ENCODE data around the gene FXYD4. TPM values are rescaled to one million over a fixed set of nuclear protein-coding genes. Genes with fewer than 3 reads are reported as not detected.
"Not testable (repeated sequence)": the region's sequence is repeated elsewhere in the genome, so short reads cannot be mapped to it uniquely, and the experiment has no call there.

The FXYD4 gene
- total RNA-seq, 1 donor from 2014 or later = not detected

GRCh38 chr10:43410345-43410744, 38.9 kb downstream of the FXYD4 start:
- Mint-ChIP-seq H3K4me3 (peak overlapping the region; percentile 96), H3K36me3 (ENCODE audit: low read depth) (peaks cover 27% of the 10 kb centered on the region), H3K4me1 (peaks cover 16% of the 10 kb centered on the region), H3K27me3 (no peaks in the 10 kb centered on the region), H3K9me3 (no peaks in the 10 kb centered on the region), H3K27ac (peak overlapping the region; percentile 99)
- DNase-seq = no peak
- intact Hi-C loops (cut with micrococcal nuclease) = no loop called here

- Mint-ChIP-seq H3K4me3 (no peak overlapping the region), H3K9me3 (no peaks in the 10 kb centered on the region), H3K27me3 (no peaks in the 10 kb centered on the region), H3K36me3 (ENCODE audit: low read depth) (peaks cover 16% of the 10 kb centered on the region), H3K27ac (no peak overlapping the region), H3K4me1 (peaks cover 16% of the 10 kb centered on the region)
- no peak for DNase-seq
- intact Hi-C loops (cut with micrococcal nuclease) = no loop called here
Measured at GRCh38 chr10:43411536-43411935, 40.1 kb downstream of the FXYD4 start.

GRCh38 chr10:43415544-43415943, 44.1 kb downstream of the FXYD4 start:
- Mint-ChIP-seq H3K4me3 (no peak overlapping the region), H3K36me3 (ENCODE audit: low read depth) (no peaks in the 10 kb centered on the region), H3K9me3 (no peaks in the 10 kb centered on the region), H3K27me3 (no peaks in the 10 kb centered on the region), H3K27ac (no peak overlapping the region), H3K4me1 (peaks cover 23% of the 10 kb centered on the region)
- intact Hi-C loops (cut with micrococcal nuclease) = no loop called here
- DNase-seq = no peak

- Mint-ChIP-seq H3K4me1 (peaks cover 34% of the 10 kb centered on the region), H3K9me3 (no peaks in the 10 kb centered on the region), H3K27me3 (no peaks in the 10 kb centered on the region), H3K36me3 (ENCODE audit: low read depth) (no peaks in the 10 kb centered on the region), H3K27ac (peak overlapping the region; percentile 89), H3K4me3 (peak overlapping the region; percentile 54)
- intact Hi-C loops (cut with micrococcal nuclease) = no loop called here
- peak; percentile 82 for DNase-seq
Measured at GRCh38 chr10:43417950-43418768, 46.7 kb downstream of the FXYD4 start.

GRCh38 chr10:43419997-43420368, 48.5 kb downstream of the FXYD4 start:
- intact Hi-C loops (cut with micrococcal nuclease) = loop anchor here (1.0 kb wide), 3 partner anchors 11 to 23 kb away; partner anchors contain the start of gene HNRNPF

GRCh38 chr10:43420369-43421200, 49.1 kb downstream of the FXYD4 start:
- peak overlapping the region; percentile 88 for H3K4me3 Mint-ChIP-seq
- DNase-seq = peak; percentile 95
- no peaks in the 10 kb centered on the region for H3K27me3 Mint-ChIP-seq
- peaks cover 36% of the 10 kb centered on the region for H3K4me1 Mint-ChIP-seq
- intact Hi-C loops (cut with micrococcal nuclease) = loop anchor here (1.0 kb wide), 3 partner anchors 11 to 23 kb away; partner anchors contain the start of gene HNRNPF
- peak overlapping the region; percentile 99 for H3K27ac Mint-ChIP-seq
- no peaks in the 10 kb centered on the region for H3K9me3 Mint-ChIP-seq
- H3K36me3 Mint-ChIP-seq (ENCODE audit: low read depth) = peaks cover 2% of the 10 kb centered on the region

More at GRCh38 chr10:43419997-43420368, 48.5 kb downstream of the FXYD4 start:
- Mint-ChIP-seq H3K36me3 (ENCODE audit: low read depth) (peaks cover 2% of the 10 kb centered on the region), H3K4me1 (peaks cover 36% of the 10 kb centered on the region), H3K9me3 (no peaks in the 10 kb centered on the region), H3K27me3 (no peaks in the 10 kb centered on the region), H3K4me3 (peak overlapping the region; percentile 88), H3K27ac (peak overlapping the region; percentile 99)
- DNase-seq = no peak

- Mint-ChIP-seq H3K4me1 (peaks cover 39% of the 10 kb centered on the region), H3K9me3 (no peaks in the 10 kb centered on the region)
- intact Hi-C loops (cut with micrococcal nuclease) = no loop called here
Measured at GRCh38 chr10:43421201-43421507, 49.7 kb downstream of the FXYD4 start.

GRCh38 chr10:43421519-43421918, 50.1 kb downstream of the FXYD4 start:
- intact Hi-C loops (cut with micrococcal nuclease) = no loop called here
- Mint-ChIP-seq H3K4me3 (peak overlapping the region; percentile 62), H3K9me3 (no peaks in the 10 kb centered on the region), H3K4me1 (peaks cover 39% of the 10 kb centered on the region), H3K27me3 (no peaks in the 10 kb centered on the region), H3K36me3 (ENCODE audit: low read depth) (peaks cover 2% of the 10 kb centered on the region), H3K27ac (peak overlapping the region; percentile 52)
- DNase-seq = no peak

More at GRCh38 chr10:43421201-43421507, 49.7 kb downstream of the FXYD4 start:
- Mint-ChIP-seq H3K4me3 (peak overlapping the region; percentile 88), H3K36me3 (ENCODE audit: low read depth) (peaks cover 2% of the 10 kb centered on the region), H3K27ac (peak overlapping the region; percentile 99), H3K27me3 (no peaks in the 10 kb centered on the region)
- DNase-seq = no peak

- Mint-ChIP-seq H3K4me1 (peaks cover 39% of the 10 kb centered on the region), H3K27ac (peak overlapping the region; percentile 52), H3K4me3 (peak overlapping the region; percentile 62)
- DNase-seq; H3K9me3 Mint-ChIP-seq; H3K27me3 Mint-ChIP-seq; H3K36me3 Mint-ChIP-seq (ENCODE audit: low read depth); intact Hi-C loops (cut with micrococcal nuclease): not testable (repeated sequence)
Measured at GRCh38 chr10:43421944-43422343, 50.5 kb downstream of the FXYD4 start.

GRCh38 chr10:43424416-43424815, 53.0 kb downstream of the FXYD4 start:
- no peak overlapping the region for H3K4me3 Mint-ChIP-seq
- no peaks in the 10 kb centered on the region for H3K27me3 Mint-ChIP-seq
- no peaks in the 10 kb centered on the region for H3K9me3 Mint-ChIP-seq
- H3K36me3 Mint-ChIP-seq (ENCODE audit: low read depth) = peaks cover 2% of the 10 kb centered on the region
- H3K27ac Mint-ChIP-seq = no peak overlapping the region
- DNase-seq = no peak
- H3K4me1 Mint-ChIP-seq = peaks cover 31% of the 10 kb centered on the region
- intact Hi-C loops (cut with micrococcal nuclease) = no loop called here

Other genes with a start within 250 kb of the FXYD4 start
- 24.7 and 25.9 TPM in 2 replicates for gene CSGALNACT2, start 233.2 kb upstream of the FXYD4 start, total RNA-seq
- gene RASGEF1A, start 104.6 kb upstream of the FXYD4 start, total RNA-seq = 0.63 and 0.66 TPM in 2 replicates
- 513 and 516 TPM in 2 replicates for gene HNRNPF, start 37.5 kb downstream of the FXYD4 start, total RNA-seq
- 1.5 and 1.6 TPM in 2 replicates for gene ZNF487, start 65.5 kb downstream of the FXYD4 start, total RNA-seq
- 2.5 TPM in 2 replicates for gene ZNF239, start 203.0 kb downstream of the FXYD4 start, total RNA-seq
- 7.1 and 9.2 TPM in 2 replicates for gene ZNF485, start 234.8 kb downstream of the FXYD4 start, total RNA-seq

Measured in activated CD4-positive, alpha-beta T cell treated with anti-CD3 and anti-CD28 coated beads, Interleukin-2, amount 10 ng/mL, durations not matched to agents 24 days and 14 days (primary cell).